GM21529 (cell line): ENCODE measurements around the gene ARHGAP28.

Experiments
- ATAC-seq: cut with Tn5 transposase; IDR thresholded peaks from one replicate; pipeline ENCODE4 v1.9.1; 2021; ENCODE audit not compliant: unreplicated experiment

The ARHGAP28 gene, protein sequence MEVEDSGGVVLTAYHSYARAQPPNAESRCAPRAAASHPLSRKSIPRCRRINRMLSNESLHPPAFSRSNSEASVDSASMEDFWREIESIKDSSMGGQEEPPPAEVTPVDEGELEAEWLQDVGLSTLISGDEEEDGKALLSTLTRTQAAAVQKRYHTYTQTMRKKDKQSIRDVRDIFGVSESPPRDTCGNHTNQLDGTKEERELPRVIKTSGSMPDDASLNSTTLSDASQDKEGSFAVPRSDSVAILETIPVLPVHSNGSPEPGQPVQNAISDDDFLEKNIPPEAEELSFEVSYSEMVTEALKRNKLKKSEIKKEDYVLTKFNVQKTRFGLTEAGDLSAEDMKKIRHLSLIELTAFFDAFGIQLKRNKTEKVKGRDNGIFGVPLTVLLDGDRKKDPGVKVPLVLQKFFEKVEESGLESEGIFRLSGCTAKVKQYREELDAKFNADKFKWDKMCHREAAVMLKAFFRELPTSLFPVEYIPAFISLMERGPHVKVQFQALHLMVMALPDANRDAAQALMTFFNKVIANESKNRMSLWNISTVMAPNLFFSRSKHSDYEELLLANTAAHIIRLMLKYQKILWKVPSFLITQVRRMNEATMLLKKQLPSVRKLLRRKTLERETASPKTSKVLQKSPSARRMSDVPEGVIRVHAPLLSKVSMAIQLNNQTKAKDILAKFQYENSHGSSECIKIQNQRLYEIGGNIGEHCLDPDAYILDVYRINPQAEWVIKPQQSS

DNA sequence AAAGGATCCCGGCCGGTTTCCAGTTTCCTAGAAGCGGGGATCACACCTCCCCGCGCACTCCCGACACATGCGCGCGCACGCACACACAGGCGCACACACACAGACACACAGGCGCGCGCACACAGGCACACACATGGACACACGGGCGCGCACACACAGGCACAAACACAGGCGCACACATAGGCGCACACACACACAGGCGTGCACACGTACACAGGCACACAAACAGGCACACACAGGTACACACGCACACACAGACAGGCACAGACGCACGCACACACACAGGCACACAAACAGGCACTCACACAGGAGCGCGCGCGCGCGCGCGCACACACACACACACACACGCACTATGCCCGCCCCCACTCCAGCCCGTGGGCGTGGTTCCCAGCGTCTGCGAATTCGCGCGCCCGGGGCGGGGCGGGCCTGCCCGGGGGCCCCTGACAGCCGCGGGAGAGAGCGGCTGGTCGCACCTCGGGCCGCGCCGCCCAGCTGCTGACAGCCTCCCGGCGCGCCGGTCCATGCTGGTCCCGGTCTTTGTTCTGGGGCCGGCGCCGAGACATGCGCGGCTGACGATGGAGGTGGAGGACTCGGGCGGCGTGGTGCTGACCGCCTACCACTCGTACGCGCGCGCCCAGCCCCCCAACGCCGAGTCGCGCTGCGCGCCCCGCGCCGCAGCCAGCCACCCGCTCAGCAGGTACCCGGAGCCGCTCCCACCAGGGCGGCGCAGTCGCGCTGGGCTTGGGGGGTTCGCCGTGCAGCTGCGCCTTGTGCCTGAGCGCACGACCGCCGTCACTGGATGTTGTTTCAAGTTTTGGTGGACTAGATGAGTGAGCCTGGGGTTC, at the start of gene ARHGAP28:
Gene ARHGAP28, plus strand, starts transcription at position 470 of the 845 bp plus-strand sequence. Its CDS starts 106 bp downstream, at position 576.
- ATAC-seq = peak; percentile 63

DNA sequence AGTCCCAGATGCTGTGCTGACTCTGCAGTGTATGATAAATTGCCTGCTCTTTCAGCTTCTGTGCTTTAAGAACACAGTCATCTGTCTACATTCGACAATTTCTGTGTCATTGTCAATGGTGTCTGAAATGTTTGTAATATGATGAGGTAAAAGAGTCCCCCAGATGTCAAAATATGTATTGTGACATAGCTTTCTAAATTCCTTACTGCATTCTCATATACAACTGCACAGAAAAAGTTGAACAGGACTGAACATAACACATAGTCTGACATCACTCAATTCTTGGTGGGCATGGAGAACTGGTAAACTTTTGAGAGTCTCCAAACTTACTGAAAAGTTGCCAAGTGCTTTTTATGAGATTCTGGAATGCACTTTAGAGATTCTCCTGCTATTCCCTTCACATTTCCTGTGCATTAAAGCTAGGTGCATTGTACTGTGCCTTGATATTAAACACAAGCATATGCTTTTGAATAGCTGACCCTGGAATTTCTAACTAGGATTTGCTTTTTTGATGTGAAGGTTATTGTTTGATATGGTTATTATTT, 48.1 kb upstream of the ARHGAP28 start:
- ATAC-seq = no peak

DNA sequence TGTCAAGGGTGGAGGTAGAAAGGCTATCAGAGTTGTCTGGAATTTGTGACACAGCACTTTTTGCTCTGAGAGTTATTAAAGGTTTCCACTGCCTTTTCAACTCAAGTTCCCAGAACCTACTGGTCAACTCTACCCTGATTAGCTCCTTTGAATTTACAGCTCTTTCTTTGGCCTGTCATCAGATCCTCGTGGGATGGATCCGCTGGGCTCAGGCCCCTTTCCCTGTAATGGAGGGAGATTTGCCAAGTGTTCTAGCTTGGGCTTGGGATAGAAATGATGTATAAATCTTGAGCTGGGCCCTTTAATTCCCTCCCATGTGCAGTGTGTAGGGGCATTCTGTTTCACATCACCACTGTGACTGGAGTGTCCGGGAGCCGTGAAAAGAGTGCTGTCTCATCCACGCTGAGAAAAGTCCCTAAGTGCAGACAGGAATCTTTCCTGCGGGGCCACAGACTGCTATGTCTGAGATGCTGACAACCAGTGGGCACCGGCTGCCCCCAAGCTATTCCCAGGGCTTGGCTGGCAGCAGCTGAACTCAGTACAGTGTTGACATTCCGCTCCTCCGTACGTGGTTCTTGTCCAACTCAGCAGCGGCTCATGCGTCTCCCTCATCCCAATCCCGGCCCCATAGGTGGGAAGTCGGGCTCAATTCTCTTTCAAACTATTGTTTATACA, 46.9 kb upstream of the ARHGAP28 start:
- ATAC-seq = no peak

DNA sequence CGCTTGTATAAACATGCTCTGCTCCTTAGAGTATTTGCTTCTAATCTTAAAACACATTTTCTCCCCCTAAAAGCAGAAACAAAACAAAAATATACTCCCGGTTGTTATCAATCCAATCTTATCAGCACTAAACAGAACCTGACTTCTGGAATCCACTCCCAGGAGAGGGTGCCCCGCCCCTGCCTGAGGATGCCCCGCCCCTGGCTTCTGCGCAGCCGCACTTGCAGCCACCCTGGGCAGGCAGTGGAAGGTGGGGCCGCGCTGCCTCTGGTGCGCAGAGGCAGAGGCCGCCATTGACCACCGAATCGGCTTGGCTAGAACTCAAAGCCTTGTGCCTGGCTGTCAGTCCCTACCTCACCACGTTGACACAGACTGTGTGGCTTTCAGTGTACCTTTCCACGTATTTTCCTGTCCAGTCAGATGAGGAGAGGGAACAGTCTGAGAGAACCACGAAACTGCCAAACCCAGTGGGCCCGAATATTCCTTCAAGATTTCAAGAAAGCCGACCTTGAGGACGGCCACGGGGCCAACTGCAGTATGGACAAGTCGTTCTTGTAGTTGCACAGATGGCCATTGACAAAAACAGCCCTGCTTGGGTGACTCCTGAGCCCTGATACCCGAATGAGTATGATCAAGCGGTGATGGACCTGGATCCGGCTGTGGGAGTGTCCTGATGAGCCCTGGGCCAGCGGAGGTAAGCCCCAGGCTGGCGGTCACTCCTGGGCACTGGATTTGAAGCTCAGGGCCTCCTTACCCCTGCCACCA, 46.2 kb upstream of the ARHGAP28 start:
- ATAC-seq = no peak

DNA sequence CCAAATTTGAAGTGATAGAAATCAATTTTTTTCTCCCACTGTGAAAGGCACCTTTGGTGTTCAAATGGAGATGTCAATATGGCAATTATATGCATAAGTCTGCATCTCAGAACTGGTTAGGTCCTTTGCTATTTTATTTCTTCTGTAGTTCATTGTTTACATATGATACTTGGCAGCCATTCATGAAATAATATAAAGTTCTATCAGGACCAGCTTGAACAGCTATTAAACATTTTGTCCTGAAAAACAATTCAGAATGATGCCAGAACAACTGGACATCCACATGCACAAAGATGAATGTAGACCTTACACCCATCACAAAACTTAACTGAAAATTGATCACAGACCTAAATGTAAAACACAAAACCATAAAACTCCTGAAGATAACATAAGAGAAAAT, 41.8 kb upstream of the ARHGAP28 start:
- ATAC-seq = no peak

DNA sequence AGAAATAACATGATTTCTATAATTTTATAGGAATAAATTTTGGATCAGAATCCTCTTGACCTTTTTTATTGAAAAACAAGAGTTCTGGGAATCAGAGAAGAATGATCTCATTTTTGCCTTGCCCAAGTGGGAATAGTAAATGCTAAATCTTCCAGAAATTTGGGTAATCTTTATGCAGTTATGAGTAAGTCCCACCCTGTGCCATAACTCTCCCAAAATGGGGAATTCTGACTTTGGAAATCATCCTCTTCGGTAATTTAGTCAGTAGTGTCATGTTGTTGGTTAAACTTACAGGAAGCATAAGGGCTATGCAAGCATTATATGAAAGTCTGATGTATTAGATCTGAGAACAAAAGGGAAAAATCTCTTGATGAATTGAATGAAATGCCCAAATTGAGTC, 20.6 kb upstream of the ARHGAP28 start:
- no peak for ATAC-seq

DNA sequence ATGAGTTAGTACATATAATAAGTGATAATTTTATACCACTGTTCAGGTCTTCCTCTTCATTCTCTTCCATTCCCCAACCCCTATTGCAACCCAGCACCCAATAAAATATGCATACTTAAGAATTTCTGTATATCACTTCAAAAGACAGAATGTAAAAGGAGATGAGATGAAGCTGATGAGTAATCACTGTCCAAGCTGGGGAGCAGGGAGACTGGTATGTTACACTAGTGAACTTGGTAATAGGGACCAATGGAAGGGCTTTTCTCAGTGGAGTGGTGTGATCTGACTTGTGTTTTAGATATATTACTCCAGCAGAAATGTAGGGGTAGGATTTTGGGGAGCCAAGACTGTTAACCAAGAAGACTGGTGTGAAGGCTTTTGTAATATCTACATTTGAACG, 18.0 kb upstream of the ARHGAP28 start:
- ATAC-seq = no peak

DNA sequence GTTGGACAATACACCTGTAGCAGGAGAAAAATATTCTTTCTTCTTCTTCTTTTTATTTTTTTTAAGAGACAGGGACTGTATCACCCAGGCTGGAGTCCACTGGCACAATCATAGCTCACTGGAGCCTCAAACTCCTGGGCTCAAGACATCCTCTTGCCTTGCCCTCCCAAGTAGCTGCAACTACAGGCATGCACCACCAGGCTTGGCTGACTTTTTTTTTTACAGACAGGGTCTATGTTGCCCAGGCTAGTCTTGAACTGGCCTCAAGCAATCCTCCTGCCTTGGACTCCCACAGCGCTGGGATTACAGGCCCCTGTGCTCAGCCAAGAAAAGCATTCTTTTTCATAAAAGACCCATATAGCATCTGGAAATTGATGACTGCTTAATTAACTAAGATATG, 17.1 kb upstream of the ARHGAP28 start:
- ATAC-seq = no peak

DNA sequence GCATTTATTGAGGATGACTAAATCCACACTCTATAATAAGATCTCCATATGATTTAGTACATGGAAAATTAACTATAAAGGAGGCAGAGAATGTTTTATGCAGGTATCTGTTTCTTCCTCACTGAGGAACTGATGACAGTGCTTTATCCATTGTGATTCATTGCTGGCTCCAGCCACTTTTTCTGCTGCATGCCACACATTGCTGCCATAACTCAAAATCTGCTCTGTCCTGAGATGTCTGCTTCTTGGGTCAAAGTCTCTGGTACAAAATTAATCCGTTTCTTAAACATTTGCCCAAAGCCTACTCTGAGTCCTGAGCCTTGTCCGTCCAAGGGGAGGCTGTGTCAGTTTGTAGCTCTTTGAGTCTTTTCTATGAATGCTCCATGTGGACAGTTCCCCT, 15.5 kb upstream of the ARHGAP28 start:
- no peak for ATAC-seq

DNA sequence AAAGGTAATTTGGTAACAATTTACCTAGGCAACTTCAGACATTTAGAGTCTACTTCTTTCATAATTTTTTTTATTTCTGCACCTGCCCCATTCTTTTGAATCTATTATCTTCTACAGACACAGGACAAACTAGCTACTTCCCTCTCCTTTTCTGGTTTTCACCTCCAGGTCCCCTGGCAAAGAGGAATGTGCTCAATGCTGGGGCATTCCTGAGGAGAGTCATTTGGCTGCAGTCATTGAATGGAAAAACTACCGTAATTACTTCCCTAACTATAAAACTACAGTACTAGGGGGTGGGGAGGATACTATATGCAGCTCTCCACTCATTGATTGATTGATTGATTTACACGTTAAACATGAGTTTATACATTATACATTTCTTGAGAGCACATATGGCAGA, 11.2 kb upstream of the ARHGAP28 start:
- no peak for ATAC-seq

DNA sequence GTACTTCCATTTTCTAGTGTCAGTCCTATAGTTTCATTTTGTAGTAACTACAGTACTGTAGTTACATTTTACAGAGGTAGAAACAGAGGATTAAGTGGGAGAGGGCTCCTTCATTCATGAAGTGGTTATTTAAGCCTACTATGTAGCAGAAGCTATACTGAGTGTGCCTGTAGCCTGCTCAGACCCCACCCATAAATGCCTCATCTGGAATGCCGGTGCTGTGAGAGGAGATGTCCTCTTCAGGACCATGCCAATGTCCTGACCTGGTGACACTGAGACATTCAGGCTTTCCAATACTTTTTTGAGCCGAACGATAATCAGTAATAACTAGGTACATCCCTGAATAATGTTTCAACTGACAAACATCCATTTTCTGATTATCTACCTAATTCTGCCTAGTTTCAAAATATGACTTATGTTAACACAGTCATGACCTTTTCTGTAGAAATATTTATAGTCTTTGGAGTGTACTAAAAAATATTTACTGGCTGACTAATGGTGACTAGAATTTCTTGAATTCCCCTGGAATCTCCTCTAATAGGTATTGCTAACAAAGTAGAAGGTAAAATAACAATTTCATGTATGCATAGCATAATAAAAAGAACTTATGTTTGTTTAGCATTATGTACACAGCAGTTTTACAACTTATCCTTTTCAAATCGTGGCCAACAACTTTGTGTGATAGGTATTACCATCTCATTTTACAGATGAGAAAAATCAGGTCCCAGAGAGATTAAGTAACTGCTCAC, 10.2 kb upstream of the ARHGAP28 start:
- ATAC-seq = no peak

DNA sequence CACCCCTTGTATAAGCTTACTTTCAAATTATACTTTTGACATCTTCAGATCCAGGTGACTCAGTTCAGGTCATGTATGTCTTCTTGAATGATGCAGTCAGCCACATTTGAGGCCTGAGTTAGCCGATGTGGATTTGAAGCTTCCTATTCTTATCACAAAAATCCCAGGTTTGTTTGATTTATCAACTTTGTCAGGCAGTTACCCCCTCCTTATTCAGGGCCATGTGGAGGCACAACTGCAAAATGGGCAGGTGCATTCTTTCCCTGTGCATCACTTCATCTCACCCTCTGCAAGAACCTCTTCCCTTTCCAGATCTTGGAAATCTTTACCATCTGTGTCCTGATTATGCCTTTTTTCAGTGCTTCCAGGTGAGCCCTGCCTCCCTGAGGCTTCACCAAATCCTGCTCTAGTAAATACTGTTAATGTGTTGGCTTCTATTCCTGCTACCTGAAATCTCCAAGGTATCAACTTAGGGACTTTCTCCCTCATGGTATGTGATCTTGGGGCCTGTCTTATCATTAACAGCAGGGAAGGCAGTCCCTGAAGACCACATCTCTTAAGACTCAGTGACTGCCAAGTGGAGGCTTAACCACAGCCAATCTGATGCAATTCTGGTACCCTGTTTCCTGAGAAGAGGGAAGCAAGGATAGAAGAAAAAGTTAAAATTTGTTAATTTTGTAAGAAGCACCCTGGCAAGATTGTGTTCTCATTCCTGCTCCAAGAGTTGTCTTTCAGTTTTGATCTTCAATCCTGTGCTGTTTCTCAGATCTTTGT, 9.4 kb upstream of the ARHGAP28 start:
- no peak for ATAC-seq

DNA sequence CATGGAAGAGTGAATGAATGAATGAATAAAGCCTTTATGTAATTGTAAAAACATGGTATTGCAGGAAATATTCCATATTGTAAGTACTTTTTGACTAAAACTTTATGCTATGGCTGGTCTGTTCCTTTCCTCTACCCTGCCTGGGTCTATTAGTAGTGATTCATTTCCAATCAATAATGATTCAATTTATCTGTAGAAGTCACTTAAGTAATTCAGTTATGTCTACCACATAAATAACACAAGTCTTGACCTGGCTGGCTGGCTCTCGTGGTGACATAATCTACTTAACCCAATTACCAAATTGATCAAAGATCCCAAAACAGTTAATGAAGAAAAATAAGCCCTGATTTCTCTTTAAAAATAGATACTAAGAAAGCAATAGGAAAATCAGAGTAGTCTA, 7.8 kb upstream of the ARHGAP28 start:
- ATAC-seq = no peak

DNA sequence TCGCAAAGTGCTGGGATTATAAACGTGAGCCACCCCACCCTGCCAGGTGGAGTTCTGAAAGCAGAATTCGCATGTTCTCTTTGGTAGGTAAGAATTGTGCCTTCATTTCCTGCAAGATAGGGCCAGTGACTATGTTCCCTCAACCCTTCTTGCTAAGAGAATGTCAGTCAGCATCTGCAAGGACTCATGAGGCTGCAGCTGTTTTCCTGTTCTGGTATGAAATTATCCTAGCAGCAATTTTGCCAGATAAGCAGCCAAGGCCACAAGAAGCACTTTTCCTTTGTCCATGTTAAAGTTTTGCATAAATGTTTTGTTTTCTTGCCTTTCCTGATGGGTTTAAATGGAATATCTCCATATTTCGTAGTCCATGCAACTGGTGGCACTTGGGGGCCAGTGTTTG, 6.8 kb upstream of the ARHGAP28 start:
- no peak for ATAC-seq

DNA sequence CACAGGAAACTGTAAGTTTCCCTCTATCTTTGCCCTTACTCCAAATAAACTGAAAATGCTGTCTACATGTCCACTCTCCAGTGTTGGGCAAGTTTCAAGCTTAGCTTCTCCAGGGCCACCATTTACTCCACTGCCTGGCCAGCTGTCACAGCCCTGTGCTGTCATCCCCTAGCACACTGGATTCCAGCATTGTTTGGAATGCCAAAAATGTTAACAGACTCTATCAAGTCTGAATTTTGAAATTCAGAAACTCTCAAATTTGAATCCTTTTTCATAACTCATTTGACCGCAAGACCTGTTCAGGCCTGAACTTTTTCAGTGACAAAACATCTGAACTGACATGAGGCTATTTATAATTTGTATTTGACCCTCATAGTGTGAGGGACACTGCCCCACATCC, 5.2 kb upstream of the ARHGAP28 start:
- ATAC-seq = no peak

DNA sequence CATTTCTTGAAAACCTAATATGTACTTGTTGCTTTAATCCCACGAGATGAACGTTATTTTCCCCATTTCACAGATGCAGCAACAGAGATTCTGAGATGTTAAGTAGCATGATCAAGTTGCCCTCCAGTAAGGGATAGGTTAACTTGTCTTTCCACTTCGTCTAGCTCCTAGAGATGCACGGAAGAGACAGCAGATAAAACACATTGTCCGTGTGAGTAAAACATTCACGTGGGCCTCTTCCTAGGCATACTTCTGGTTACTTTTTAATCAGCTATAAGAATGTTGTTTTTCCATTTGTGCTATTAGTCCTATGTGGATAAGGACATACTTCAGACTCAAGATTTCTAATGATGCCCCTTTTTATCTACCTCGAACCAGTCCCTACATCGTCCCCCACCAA, 1.2 kb upstream of the ARHGAP28 start:
- ATAC-seq = no peak

DNA sequence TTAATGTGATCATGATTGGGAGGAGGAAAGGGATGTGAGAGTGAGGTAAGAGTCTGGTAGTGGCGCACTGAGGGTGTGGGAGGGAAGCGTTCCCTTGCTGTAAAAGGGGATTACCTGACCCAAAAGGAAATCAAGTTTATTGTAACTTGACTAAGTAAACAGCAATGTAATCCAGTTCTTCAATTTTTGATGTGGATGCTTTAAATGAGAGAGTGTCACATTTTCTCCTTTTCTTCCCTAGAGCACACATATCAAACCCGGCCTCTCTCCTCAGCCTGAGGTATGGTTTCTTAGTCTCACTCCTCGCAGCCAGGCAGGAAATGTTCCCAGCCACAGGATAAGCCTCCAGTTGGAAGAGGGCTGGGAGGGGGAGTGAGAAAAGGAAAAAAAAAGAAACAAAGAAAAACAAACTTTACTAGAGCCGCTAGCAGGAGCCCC, 688 bp upstream of the ARHGAP28 start:
- ATAC-seq = no peak

DNA sequence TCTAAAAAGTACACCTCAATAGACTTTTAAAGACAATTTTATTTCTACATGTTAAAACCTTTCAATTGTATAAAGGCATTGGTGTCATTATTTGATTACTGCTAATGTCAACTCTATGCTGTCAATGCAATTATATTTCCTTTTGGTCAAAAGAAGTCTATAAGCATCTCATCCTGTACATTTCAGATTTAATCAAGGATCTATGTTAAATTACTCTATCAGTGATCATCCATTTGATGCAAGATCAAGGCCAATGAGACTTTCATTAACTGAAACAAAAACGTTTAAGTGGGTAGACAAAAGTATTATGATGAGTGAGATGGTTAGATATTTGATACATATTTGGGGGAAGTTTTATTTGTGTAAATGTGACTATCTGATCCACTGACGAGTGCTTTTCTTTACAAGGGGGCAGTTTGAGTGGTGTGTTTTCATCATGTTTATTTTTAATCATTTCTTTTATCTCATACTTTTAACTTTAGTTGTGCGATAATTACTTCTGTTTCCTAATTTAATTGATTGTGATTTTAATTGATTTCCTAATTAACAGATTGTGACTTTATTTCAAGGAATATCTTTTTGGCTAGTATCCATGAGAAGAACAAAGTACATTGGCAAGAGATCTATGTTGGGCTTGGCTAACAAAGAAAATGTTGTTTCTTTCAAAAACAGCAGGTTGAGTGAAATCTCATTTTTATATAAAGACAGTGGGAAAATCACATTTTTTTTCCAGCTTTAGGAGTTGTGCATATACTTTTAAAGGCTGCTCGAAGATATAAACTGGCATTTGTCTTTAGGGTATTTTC, 1.1 kb downstream of the ARHGAP28 start:
- no peak for ATAC-seq
